Bronchial epithelial cell (primary cell): ENCODE results near the gene LHPP. TPM values are rescaled to one million over a fixed set of nuclear protein-coding genes. Genes with fewer than 3 reads are reported as not detected.
A peak's percentile ranks its signal among the peaks of the same experiment; 100 is the strongest.

Source experiments
- DNase-seq: peaks from one replicate; pipeline ENCODE4 v3.0.0-alpha.2; 2010; ENCODE audit warnings: low read depth
- FAIRE-seq: peaks from 2 replicates; lab custom pipeline; 2011; peaks lifted over from hg19 to GRCh38; lab: Jason Lieb, UNC
- H3K27me3 ChIP-seq: 2 replicates; pipeline ENCODE4 v1.5.1; 2011; ENCODE audit warnings: low read length; ENCODE audit not compliant: control insufficient read depth, insufficient read depth
- H3K36me3 ChIP-seq: 2 replicates; pipeline ENCODE4 v1.5.1; 2011; ENCODE audit warnings: low read length; ENCODE audit not compliant: control insufficient read depth, insufficient read depth
- H3K4me3 ChIP-seq: 2 replicates; pipeline ENCODE4 v1.5.1; 2011; ENCODE audit warnings: mild to moderate bottlenecking, low read depth, low read length, control low read depth
- total RNA-seq: library from RNA; depleted of rRNA; stranded (reverse); fragments of >200 nt; gene quantifications from 2 replicates; pipeline ENCODE4 v1.2.1, GENCODE V29; 2014
- TF ChIP-seq, protein P1 (sequence below): IDR thresholded peaks from 2 replicates; pipeline ENCODE4 v1.5.1; 2011; ENCODE audit warnings: mild to moderate bottlenecking, moderate library complexity, low read length, control low read depth, inconsistent platforms; ENCODE audit not compliant: insufficient read depth, severe bottlenecking

LHPP gene
- total RNA-seq, 1 donor from 2014 or later: 14.0 TPM

- FAIRE-seq: no peak
- TF ChIP-seq, protein P1, sequence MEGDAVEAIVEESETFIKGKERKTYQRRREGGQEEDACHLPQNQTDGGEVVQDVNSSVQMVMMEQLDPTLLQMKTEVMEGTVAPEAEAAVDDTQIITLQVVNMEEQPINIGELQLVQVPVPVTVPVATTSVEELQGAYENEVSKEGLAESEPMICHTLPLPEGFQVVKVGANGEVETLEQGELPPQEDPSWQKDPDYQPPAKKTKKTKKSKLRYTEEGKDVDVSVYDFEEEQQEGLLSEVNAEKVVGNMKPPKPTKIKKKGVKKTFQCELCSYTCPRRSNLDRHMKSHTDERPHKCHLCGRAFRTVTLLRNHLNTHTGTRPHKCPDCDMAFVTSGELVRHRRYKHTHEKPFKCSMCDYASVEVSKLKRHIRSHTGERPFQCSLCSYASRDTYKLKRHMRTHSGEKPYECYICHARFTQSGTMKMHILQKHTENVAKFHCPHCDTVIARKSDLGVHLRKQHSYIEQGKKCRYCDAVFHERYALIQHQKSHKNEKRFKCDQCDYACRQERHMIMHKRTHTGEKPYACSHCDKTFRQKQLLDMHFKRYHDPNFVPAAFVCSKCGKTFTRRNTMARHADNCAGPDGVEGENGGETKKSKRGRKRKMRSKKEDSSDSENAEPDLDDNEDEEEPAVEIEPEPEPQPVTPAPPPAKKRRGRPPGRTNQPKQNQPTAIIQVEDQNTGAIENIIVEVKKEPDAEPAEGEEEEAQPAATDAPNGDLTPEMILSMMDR: no peak
- no peaks in the 10 kb centered on the region for H3K36me3 ChIP-seq
- no peaks in the 10 kb centered on the region for H3K27me3 ChIP-seq
- no peak overlapping the region for H3K4me3 ChIP-seq
- DNase-seq: no peak
Observed at GRCh38 chr10:124566222-124566888, 104.7 kb downstream of the LHPP start.

DNA sequence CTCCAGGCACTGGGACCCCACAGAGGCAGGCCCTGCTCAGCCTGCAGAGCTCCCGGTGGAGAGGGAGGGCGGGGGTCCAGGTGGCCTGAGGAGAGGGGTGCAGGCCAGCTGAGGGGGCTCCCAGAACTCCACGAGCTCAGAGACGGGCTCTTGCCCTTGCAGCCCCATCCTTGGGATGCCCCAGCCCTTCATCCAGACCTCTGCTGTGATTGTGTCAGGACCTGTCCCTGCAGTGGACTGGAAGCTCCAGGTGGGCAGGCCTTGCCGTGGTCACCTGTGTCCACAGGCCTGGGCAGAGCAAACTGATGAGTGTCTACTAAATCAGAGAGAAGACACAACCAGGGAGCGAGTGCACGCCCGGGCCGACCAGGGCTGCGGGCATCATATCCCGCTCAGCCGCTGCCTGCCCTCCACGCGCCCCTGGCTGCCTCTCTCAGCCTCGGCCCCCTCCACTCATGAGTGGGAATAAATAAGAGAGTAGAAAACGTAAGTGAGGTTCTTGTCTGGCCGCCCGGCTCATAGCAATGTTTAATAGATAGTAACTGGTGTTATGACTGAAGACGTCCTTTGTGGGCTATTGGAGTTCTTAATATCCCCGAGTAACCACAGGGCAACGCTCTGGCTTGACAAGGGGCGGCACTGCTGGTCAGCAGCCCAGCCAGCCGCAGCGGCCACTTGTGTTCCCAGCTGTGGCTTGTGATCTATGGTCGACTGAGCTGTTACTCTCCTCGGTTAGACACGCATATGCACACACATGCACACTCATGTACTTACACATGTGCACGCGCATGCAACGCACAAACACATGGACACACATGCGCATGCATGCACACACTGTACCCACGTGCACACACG is 105.6 kb downstream of the LHPP start:
- TF ChIP-seq, protein P1: no peak
- no peak for FAIRE-seq
- no peak overlapping the region for H3K4me3 ChIP-seq
- DNase-seq: no peak
- H3K27me3 ChIP-seq: no peaks in the 10 kb centered on the region
- no peaks in the 10 kb centered on the region for H3K36me3 ChIP-seq

DNA sequence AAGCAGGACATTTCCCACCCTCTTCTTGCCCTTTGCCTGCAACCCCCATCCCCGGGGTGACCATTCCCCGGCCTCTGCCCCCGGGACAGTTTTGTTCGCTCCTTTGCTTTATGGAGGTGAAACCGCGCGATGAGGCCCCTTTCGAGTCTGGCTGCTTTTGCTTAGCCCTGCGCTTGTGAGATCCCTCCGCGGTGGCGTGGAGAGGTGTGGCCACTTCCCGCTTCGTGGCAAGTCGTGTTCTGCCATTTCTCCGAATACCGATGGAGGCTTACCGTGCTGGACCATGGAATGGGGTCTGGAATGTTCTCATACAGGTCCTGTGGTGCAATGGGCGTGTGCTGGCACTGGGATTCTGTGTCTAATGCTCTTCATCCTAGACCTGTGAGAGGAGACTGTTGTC is 106.7 kb downstream of the LHPP start:
- TF ChIP-seq, protein P1: no peak
- H3K27me3 ChIP-seq: no peaks in the 10 kb centered on the region
- H3K36me3 ChIP-seq: no peaks in the 10 kb centered on the region
- H3K4me3 ChIP-seq: no peak overlapping the region
- no peak for DNase-seq
- FAIRE-seq: peak; percentile 13

DNA sequence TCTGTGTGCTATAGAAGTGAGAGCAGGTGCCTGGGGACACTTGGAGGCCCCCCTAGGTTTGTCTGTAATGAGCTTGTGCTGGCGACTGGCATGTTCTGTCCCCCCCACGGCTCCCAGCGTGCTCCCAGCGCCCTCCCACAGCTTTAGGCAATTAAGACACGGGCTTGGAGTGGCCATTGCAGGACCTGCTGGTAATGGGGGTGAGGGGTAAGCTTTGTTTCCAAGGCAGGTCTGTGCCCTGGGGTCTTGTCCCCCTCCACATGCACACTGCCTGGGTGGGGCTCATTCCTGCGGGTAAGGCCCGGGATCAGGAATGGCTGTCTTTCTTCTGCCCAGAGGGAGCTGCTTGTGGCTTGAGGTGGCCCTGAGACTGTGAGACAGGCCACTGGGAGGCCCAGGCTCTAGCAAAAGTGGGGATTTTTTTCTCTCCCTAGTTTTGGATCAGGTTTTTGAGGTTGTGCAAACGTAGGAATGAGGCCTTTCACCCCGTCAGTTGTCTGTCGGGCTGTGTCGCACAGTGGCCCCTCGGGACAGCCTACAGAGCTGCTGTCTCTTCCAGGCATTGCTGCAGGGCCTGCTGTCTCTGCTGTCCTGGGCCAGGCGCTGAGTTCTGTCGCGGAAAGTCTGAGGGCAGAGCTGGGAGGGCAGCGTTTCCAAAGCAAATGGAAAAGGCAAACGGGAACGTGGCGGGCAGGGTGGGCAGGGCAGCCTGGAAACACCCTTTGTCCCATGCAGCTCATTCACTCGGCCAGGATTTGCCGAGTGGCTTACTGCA is 107.4 kb downstream of the LHPP start:
- FAIRE-seq (no peak), DNase-seq (no peak)
- Histone ChIP-seq H3K4me3 (no peak overlapping the region), H3K36me3 (no peaks in the 10 kb centered on the region), H3K27me3 (no peaks in the 10 kb centered on the region)
- TF ChIP-seq, protein P1: no peak

- H3K36me3 ChIP-seq: no peaks in the 10 kb centered on the region
- no peak for DNase-seq
- H3K27me3 ChIP-seq: no peaks in the 10 kb centered on the region
- TF ChIP-seq, protein P1: no peak
- no peak for FAIRE-seq
- no peak overlapping the region for H3K4me3 ChIP-seq
Observed at GRCh38 chr10:124569623-124570470, 108.2 kb downstream of the LHPP start.
